Uterus (tissue), 2 donors: ENCODE data around the gene PCMTD2.

Experiments used
- CTCF ChIP-seq, 4 experiments: fragments of 200-600 bp in 2 of 4; fragments of 450-650 bp in 2 of 4; sonication (generic) in 2 of 4; IDR thresholded peaks; one replicate each; pipeline ENCODE4 v1.5.1; 2016 to 2019; ENCODE audit warnings: antibody characterized with exemption in 4 of 4, mild to moderate bottlenecking in 2 of 4, moderate library complexity in 1 of 4
- POLR2A ChIP-seq, 2 donors: fragments of 450-650 bp; IDR thresholded peaks; one replicate each; pipeline ENCODE4 v1.6.1; 2016; ENCODE audit warnings: antibody characterized with exemption in 2 of 2, mild to moderate bottlenecking in 1 of 2, moderate library complexity in 1 of 2

- TF ChIP-seq CTCF (IDR thresholded peaks at IDR 0.05) (no peak), POLR2A (IDR thresholded peaks at IDR 0.05) (no peak)
Measured at GRCh38 chr20:64224351-64225170, 31.0 kb upstream of the PCMTD2 start.
